OCI-LY3 (cell line): ENCODE data around the gene MAMDC2.

Experiments used
- H2AFZ ChIP-seq: fragments of 200-600, 300-600 bp; shearing (Covaris generic); 2 replicates; pipeline ENCODE4 v1.6.0; 2014; ENCODE audit warnings: antibody characterized with exemption, low read depth, low read length
- H3K27ac ChIP-seq: fragments of 200-600, 300-600 bp; sonication (generic); 2 replicates; pipeline ENCODE4 v1.5.1; 2014; ENCODE audit warnings: mild to moderate bottlenecking, low read length, moderate library complexity, mixed read lengths
- H3K27me3 ChIP-seq: fragments of 200-600, 300-600 bp; sonication (generic); 2 replicates; pipeline ENCODE4 v1.6.1; 2014; ENCODE audit warnings: low read depth, low read length, mixed read lengths
- H3K36me3 ChIP-seq: fragments of 200-600, 300-600 bp; sonication (generic); replicated peaks from 2 replicates; pipeline ENCODE3; 2014; ENCODE audit warnings: low read depth, low read length, mixed read lengths
- H3K4me1 ChIP-seq: fragments of 300-600, 200-600 bp; sonication (generic); 2 replicates; pipeline ENCODE4 v1.6.1; 2014; ENCODE audit warnings: low read length, mixed read lengths
- H3K4me2 ChIP-seq: fragments of 200-600, 300-600 bp; sonication (generic); 2 replicates; pipeline ENCODE4 v1.6.1; 2014; ENCODE audit warnings: low read length, mixed read lengths
- H3K4me3 ChIP-seq: fragments of 300-600, 200-600 bp; sonication (generic); 2 replicates; pipeline ENCODE4 v1.5.1; 2014; ENCODE audit warnings: antibody characterized with exemption, mild to moderate bottlenecking, low read length, moderate library complexity
- H3K79me2 ChIP-seq: fragments of 300-600, 200-600 bp; shearing (Covaris generic); 2 replicates; pipeline ENCODE4 v1.6.1; 2014; ENCODE audit warnings: mild to moderate bottlenecking, low read length, mixed read lengths
- H3K9ac ChIP-seq: fragments of 300-600, 200-600 bp; shearing (Covaris generic); 2 replicates; pipeline ENCODE4 v1.6.0; 2014; ENCODE audit warnings: mild to moderate bottlenecking, low read length, moderate library complexity
- H3K9me3 ChIP-seq: fragments of 200-600, 300-600 bp; shearing (Covaris generic); 2 replicates; pipeline ENCODE4 v1.6.1; 2014; ENCODE audit warnings: low read length, mixed read lengths; ENCODE audit not compliant: insufficient read depth
- H4K20me1 ChIP-seq: fragments of 200-600, 300-600 bp; sonication (generic); 2 replicates; pipeline ENCODE4 v1.6.1; 2016; ENCODE audit warnings: low read length, mixed read lengths; ENCODE audit not compliant: insufficient read depth
- CTCF ChIP-seq: fragments of 200-600, 300-600 bp; sonication (generic); IDR thresholded peaks from 2 replicates; pipeline ENCODE4 v1.5.1; 2014; ENCODE audit warnings: antibody characterized with exemption, low read length, low read depth
- EZH2phosphoT487 ChIP-seq: fragments of 200-600 bp; shearing (Covaris generic); IDR thresholded peaks from 2 replicates; pipeline ENCODE4 v1.6.1; 2018; ENCODE audit warnings: antibody characterized with exemption, mixed run types, low read depth

Gene MAMDC2

DNA sequence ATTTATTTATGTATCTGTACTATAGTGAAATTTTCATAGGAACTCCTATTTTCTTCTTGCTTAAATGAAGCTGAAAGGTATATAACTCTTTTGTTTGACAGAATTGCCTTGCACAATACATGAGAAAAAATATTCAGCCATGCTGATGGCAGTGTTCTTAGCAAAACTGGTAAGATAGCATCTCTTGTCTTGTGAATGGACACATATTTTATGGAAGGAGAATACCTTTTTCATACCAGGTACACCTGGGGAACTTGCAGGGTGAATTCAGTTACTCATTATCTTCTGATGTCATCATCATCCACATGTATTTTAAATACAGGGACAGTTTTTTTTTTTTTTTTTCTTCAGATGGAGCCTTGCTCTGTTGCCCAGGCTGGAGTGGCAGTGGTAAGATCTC is 49.4 kb downstream of the MAMDC2 start:
- Histone ChIP-seq H4K20me1 (no peaks in the 10 kb centered on the region), H3K9me3 (no peaks in the 10 kb centered on the region), H3K4me1 (no peaks in the 10 kb centered on the region), H2AFZ (no peak overlapping the region), H3K4me2 (no peak overlapping the region), H3K4me3 (no peak overlapping the region), H3K36me3 (no peaks in the 10 kb centered on the region), H3K27ac (no peak overlapping the region), H3K9ac (no peak overlapping the region), H3K27me3 (peaks cover 15% of the 10 kb centered on the region), H3K79me2 (no peaks in the 10 kb centered on the region)
- TF ChIP-seq EZH2phosphoT487 (no peak), CTCF (no peak)

GRCh38 chr9:70093944-70094343 is 50.3 kb downstream of the MAMDC2 start:
- H3K36me3 ChIP-seq = no peaks in the 10 kb centered on the region
- no peaks in the 10 kb centered on the region for H3K9me3 ChIP-seq
- no peak overlapping the region for H2AFZ ChIP-seq
- no peak overlapping the region for H3K27ac ChIP-seq
- H3K4me2 ChIP-seq = no peak overlapping the region
- H3K4me3 ChIP-seq = no peak overlapping the region
- TF ChIP-seq EZH2phosphoT487 (no peak), CTCF (no peak)
- H3K79me2 ChIP-seq = no peaks in the 10 kb centered on the region
- no peaks in the 10 kb centered on the region for H4K20me1 ChIP-seq
- no peak overlapping the region for H3K9ac ChIP-seq
- no peaks in the 10 kb centered on the region for H3K4me1 ChIP-seq
- peaks cover 15% of the 10 kb centered on the region for H3K27me3 ChIP-seq

GRCh38 chr9:70094747-70095146 is 51.1 kb downstream of the MAMDC2 start:
- H3K4me2 ChIP-seq = no peak overlapping the region
- TF ChIP-seq EZH2phosphoT487 (no peak), CTCF (no peak)

DNA sequence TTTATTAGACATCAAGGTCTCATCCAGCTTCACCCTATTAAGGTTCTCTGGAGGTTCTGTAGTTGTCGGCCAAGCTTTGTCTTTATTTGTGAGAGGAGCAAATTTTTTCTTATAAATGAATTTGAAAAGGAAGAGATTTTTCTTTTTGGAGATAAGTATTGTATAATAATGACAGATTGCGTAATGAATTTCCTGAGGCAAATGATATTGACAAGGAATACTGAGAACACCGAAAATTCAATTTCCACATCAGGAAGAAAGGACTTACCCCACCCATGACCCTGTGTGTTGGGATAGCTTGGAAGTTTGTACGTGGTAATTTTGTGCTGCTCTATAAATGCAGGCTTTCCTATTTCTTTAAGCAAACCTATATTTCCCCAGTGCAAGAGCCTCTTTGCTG is 53.5 kb downstream of the MAMDC2 start:
- H3K9me3 ChIP-seq = no peaks in the 10 kb centered on the region
- no peaks in the 10 kb centered on the region for H4K20me1 ChIP-seq
- no peaks in the 10 kb centered on the region for H3K36me3 ChIP-seq
- no peaks in the 10 kb centered on the region for H3K79me2 ChIP-seq
- no peak overlapping the region for H3K27ac ChIP-seq
- no peak for TF ChIP-seq EZH2phosphoT487
- H3K27me3 ChIP-seq = peaks cover 18% of the 10 kb centered on the region
- H3K4me2 ChIP-seq = no peak overlapping the region
- H3K4me1 ChIP-seq = no peaks in the 10 kb centered on the region
- no peak overlapping the region for H3K9ac ChIP-seq
- no peak overlapping the region for H3K4me3 ChIP-seq
- H2AFZ ChIP-seq = no peak overlapping the region

More at GRCh38 chr9:70094747-70095146, 51.1 kb downstream of the MAMDC2 start:
- Histone ChIP-seq H3K27ac (no peak overlapping the region), H3K4me1 (no peaks in the 10 kb centered on the region), H4K20me1 (no peaks in the 10 kb centered on the region), H2AFZ (no peak overlapping the region), H3K9me3 (no peaks in the 10 kb centered on the region), H3K9ac (no peak overlapping the region), H3K79me2 (no peaks in the 10 kb centered on the region), H3K4me3 (no peak overlapping the region), H3K27me3 (peaks cover 18% of the 10 kb centered on the region), H3K36me3 (no peaks in the 10 kb centered on the region)

GRCh38 chr9:70100362-70100761 is 56.7 kb downstream of the MAMDC2 start:
- Histone ChIP-seq H3K4me3 (no peak overlapping the region), H3K27me3 (peaks cover 13% of the 10 kb centered on the region), H3K4me2 (no peak overlapping the region), H3K4me1 (no peaks in the 10 kb centered on the region), H4K20me1 (no peaks in the 10 kb centered on the region), H3K9me3 (no peaks in the 10 kb centered on the region), H3K79me2 (no peaks in the 10 kb centered on the region), H3K27ac (no peak overlapping the region), H3K9ac (no peak overlapping the region), H2AFZ (no peak overlapping the region), H3K36me3 (no peaks in the 10 kb centered on the region)
- no peak for TF ChIP-seq EZH2phosphoT487
- no peak for TF ChIP-seq CTCF
